ENCODE measurements around the gene GPC6. TPM values are rescaled to one million over a fixed set of nuclear protein-coding genes. Genes with fewer than 3 reads are reported as not detected.

Gene GPC6
- total and polyA plus RNA-seq, 2 experiments from 2014 or later = 26.0 to 92.8 TPM

- Histone ChIP-seq H3K27me3 (no peaks in the 10 kb centered on the region), H3K4me3 (no peak overlapping the region), H2AFZ (no peak overlapping the region), H3K36me3 (replicated peaks; ENCODE audit: insufficient read depth, low read depth) (no peaks in the 10 kb centered on the region), H3K79me2 (no peaks in the 10 kb centered on the region), H3K27ac (no peak overlapping the region), H3K9me2 (replicated peaks; ENCODE audit: insufficient read depth) (no peaks in the 10 kb centered on the region), H3K9me3 (ENCODE audit: low read depth) (no peaks in the 10 kb centered on the region), H4K20me1 (ENCODE audit: insufficient read depth, poor library complexity, severe bottlenecking) (no peaks in the 10 kb centered on the region), H3K4me1 (ENCODE audit: insufficient read depth) (no peaks in the 10 kb centered on the region), H3K4me2 (no peak overlapping the region)
- 83% methylated on average over 1 of the region's 1 CpG for WGBS (ENCODE audit: low lambda C conversion rate, missing lambda C conversion rate)
- TF ChIP-seq EZH2 (IDR thresholded peaks at IDR 0.05; ENCODE audit: borderline replicate concordance) = no peak
- TF ChIP-seq, protein P1, sequence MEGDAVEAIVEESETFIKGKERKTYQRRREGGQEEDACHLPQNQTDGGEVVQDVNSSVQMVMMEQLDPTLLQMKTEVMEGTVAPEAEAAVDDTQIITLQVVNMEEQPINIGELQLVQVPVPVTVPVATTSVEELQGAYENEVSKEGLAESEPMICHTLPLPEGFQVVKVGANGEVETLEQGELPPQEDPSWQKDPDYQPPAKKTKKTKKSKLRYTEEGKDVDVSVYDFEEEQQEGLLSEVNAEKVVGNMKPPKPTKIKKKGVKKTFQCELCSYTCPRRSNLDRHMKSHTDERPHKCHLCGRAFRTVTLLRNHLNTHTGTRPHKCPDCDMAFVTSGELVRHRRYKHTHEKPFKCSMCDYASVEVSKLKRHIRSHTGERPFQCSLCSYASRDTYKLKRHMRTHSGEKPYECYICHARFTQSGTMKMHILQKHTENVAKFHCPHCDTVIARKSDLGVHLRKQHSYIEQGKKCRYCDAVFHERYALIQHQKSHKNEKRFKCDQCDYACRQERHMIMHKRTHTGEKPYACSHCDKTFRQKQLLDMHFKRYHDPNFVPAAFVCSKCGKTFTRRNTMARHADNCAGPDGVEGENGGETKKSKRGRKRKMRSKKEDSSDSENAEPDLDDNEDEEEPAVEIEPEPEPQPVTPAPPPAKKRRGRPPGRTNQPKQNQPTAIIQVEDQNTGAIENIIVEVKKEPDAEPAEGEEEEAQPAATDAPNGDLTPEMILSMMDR (IDR thresholded peaks at IDR 0.05; ENCODE audit: poor library complexity) = no peak
- no peak for TF ChIP-seq EZH2phosphoT487 (IDR thresholded peaks at IDR 0.05; ENCODE audit: low read depth, severe bottlenecking, unreplicated experiment)
- no peak for DNase-seq (ENCODE audit: low spot score)
Observed at GRCh38 chr13:93926425-93926824, 699.8 kb downstream of the GPC6 start.

DNA sequence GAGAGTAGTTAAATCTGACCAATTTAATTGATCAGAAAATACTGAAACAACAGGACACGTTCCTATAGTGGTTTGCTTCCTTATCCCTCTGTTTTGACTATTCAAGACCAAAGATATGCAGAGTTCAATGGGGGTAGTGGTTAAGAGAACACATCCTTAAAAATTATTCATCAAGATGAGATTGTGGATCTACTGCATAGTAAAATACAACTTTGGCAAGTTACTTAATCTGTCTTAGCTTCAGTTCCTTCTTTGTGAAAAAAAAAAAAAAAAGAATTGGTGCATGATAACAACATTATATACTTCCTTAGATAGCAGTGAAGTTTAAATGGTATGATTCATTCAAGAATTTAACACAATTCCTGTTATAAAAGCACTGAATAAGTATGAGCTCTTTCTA lies 700.8 kb downstream of the GPC6 start:
- Histone ChIP-seq H3K79me2 (no peaks in the 10 kb centered on the region), H3K27ac (no peak overlapping the region), H3K36me3 (replicated peaks; ENCODE audit: insufficient read depth, low read depth) (no peaks in the 10 kb centered on the region), H4K20me1 (ENCODE audit: insufficient read depth, poor library complexity, severe bottlenecking) (no peaks in the 10 kb centered on the region), H3K4me2 (no peak overlapping the region), H2AFZ (no peak overlapping the region), H3K4me1 (ENCODE audit: insufficient read depth) (no peaks in the 10 kb centered on the region), H3K4me3 (no peak overlapping the region), H3K9me2 (replicated peaks; ENCODE audit: insufficient read depth) (no peaks in the 10 kb centered on the region), H3K27me3 (no peaks in the 10 kb centered on the region), H3K9me3 (ENCODE audit: low read depth) (no peaks in the 10 kb centered on the region)
- DNase-seq (ENCODE audit: low spot score) = no peak
- TF ChIP-seq EZH2phosphoT487 (IDR thresholded peaks at IDR 0.05; ENCODE audit: low read depth, severe bottlenecking, unreplicated experiment) = no peak
- TF ChIP-seq, protein P1 (IDR thresholded peaks at IDR 0.05; ENCODE audit: poor library complexity) = no peak
- no peak for TF ChIP-seq EZH2 (IDR thresholded peaks at IDR 0.05; ENCODE audit: borderline replicate concordance)
- WGBS (ENCODE audit: low lambda C conversion rate, missing lambda C conversion rate) = 76% methylated on average over 1 of the region's 1 CpG

DNA sequence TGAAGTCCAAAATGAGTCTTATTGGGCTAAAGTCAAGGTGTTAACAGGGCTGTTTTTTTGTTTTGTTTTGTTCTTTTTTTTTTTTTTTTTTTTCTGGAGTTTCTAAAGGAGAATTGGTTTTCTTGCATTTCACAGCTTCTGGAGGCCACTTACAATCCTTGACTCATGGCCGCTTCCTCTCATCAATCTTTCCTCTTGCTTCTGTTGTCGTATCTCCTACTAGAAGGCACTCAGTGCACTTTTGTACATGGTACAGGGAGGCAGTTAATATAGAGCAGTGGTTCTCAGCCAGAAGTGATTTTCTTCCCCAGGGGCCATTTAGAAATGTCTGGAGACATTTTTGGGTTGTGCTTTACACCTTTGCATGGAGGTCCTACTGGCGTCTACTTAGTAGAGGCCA lies 706.3 kb downstream of the GPC6 start:
- Histone ChIP-seq H3K27me3 (no peaks in the 10 kb centered on the region), H3K4me1 (ENCODE audit: insufficient read depth) (no peaks in the 10 kb centered on the region), H3K27ac (no peak overlapping the region), H3K4me2 (no peak overlapping the region), H3K9me2 (replicated peaks; ENCODE audit: insufficient read depth) (no peaks in the 10 kb centered on the region), H3K79me2 (peaks cover 2% of the 10 kb centered on the region), H4K20me1 (ENCODE audit: insufficient read depth, poor library complexity, severe bottlenecking) (no peaks in the 10 kb centered on the region), H3K9me3 (ENCODE audit: low read depth) (no peaks in the 10 kb centered on the region), H3K4me3 (no peak overlapping the region), H3K36me3 (replicated peaks; ENCODE audit: insufficient read depth, low read depth) (no peaks in the 10 kb centered on the region), H2AFZ (no peak overlapping the region)
- no peak for TF ChIP-seq EZH2phosphoT487 (IDR thresholded peaks at IDR 0.05; ENCODE audit: low read depth, severe bottlenecking, unreplicated experiment)
- TF ChIP-seq EZH2 (IDR thresholded peaks at IDR 0.05; ENCODE audit: borderline replicate concordance) = no peak
- TF ChIP-seq, protein P1 (IDR thresholded peaks at IDR 0.05; ENCODE audit: poor library complexity) = no peak
- no peak for DNase-seq (ENCODE audit: low spot score)
- WGBS (ENCODE audit: low lambda C conversion rate, missing lambda C conversion rate) = 93% methylated on average over 3 of the region's 3 CpGs

- DNase-seq (ENCODE audit: low spot score) = no peak
- Histone ChIP-seq H3K27ac (no peak overlapping the region), H3K36me3 (replicated peaks; ENCODE audit: insufficient read depth, low read depth) (no peaks in the 10 kb centered on the region), H3K79me2 (peaks cover 2% of the 10 kb centered on the region), H3K4me2 (no peak overlapping the region), H2AFZ (no peak overlapping the region), H3K27me3 (no peaks in the 10 kb centered on the region), H3K9me3 (ENCODE audit: low read depth) (no peaks in the 10 kb centered on the region), H3K4me3 (no peak overlapping the region), H3K9me2 (replicated peaks; ENCODE audit: insufficient read depth) (no peaks in the 10 kb centered on the region), H3K4me1 (ENCODE audit: insufficient read depth) (no peaks in the 10 kb centered on the region), H4K20me1 (ENCODE audit: insufficient read depth, poor library complexity, severe bottlenecking) (no peaks in the 10 kb centered on the region)
- WGBS (ENCODE audit: low lambda C conversion rate, missing lambda C conversion rate) = 76% methylated on average over 4 of the region's 4 CpGs
- TF ChIP-seq EZH2phosphoT487 (IDR thresholded peaks at IDR 0.05; ENCODE audit: low read depth, severe bottlenecking, unreplicated experiment) = no peak
- TF ChIP-seq EZH2 (IDR thresholded peaks at IDR 0.05; ENCODE audit: borderline replicate concordance) = no peak
- TF ChIP-seq, protein P1 (IDR thresholded peaks at IDR 0.05; ENCODE audit: poor library complexity) = no peak
Observed at GRCh38 chr13:93936901-93937300, 710.3 kb downstream of the GPC6 start.
